Endometrial microvascular endothelial cells (primary cell): ENCODE results near the gene KRAS. TPM values are rescaled to one million over a fixed set of nuclear protein-coding genes. Genes with fewer than 3 reads are reported as not detected.
"Not testable (repeated sequence)": the region's sequence is repeated elsewhere in the genome, so short reads cannot be mapped to it uniquely, and the experiment has no call there.

Experiments
- in situ Hi-C: cut with HindIII; loops from 2 replicates; pipeline ENCODE4 v1.10.0; 2017; ENCODE audit warnings: low sequenced_read_pairs, low pct_unique_long_range_greater_than_20kb; ENCODE audit errors: inconsistent ontology term
- total RNA-seq: library from RNA; depleted of rRNA; stranded (reverse); fragments of >200 nt; gene quantifications from one replicate; pipeline ENCODE4 v1.2.3, GENCODE V29; 2015; ENCODE audit errors: inconsistent ontology term

The KRAS gene
- 16.6 TPM for total RNA-seq

DNA sequence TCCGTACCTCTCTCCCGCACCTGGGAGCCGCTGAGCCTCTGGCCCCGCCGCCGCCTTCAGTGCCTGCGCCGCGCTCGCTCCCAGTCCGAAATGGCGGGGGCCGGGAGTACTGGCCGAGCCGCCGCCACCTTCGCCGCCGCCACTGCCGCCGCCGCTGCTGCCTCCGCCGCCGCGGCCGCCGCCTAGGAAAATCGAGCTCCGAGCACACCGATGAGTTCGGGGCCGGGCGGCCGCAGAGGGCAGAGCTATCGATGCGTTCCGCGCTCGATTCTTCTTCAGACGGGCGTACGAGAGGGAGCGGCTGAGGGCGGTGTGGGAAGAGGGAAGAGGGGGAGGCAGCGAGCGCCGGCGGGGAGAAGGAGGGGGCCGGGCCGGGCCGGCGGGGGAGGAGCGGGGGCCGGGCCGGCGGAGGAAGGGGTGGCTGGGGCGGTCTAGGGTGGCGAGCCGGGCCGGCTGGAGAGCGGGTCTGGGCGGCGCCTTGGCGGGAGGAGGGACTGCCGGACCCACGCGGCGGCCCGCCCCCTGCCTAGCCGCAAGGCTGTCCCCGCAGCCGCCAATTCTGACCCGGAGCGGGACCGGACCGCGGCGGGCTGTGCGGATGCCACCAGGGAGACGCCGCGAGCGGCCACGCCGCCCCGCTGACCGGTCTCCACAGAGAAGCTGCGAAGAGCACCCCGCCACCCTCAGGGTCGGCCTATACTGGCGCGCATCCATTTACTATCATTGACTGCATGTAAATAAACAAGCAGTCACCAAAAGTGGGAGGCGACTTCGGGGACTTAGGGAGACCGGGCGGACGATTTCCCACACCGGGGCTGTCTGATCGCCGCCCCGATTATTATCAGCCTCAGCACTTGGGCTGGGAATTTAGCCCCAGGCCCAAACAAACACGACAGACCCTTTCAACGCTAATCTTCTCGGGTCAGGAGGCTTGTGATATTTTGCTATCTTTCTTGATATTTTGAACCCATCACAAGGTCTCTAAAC lies at the start of gene KRAS:
Gene KRAS (minus strand): TSS at position 186 of the 987 bp plus-strand sequence.
- in situ Hi-C loops, result no loop called here

DNA sequence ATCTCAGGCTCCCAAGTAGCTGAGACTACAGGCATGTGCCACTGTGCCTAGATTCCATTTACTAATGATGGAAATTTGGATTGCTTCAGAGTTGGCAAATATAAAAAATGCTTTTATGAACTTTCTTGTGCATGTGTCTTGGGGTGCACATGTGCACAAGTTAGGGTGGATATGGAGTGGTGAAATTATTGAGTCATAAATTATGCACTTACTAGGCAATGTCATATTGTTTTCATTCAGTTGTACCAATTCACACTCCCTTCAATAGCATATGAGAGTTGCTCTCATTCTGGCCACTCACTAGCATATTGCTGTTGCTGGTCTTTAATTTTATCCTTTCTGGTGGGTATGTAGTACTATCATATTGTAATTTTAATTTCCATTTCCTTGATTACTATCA lies 45.7 kb upstream of the KRAS start:
- in situ Hi-C loops, result no loop called here

DNA sequence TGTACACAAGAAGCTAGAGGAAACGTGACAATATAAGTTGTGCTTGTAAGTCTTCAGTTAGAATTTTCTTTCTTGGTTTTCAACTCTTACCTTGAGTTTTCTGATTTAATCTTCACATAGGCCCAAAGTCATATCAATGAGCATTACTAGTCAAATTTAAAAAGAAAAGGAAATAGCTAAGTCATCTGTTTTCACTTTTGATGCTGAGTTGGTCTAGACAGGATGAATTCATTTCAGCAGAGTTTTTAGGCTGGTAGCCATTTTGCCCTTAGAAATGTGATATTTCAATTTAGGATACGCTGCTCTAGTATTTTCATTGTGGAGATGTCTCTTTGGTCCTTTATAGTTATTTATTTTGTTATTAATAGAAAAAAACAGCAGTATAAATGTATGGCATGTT lies 44.6 kb upstream of the KRAS start:
- in situ Hi-C loops, result no loop called here

DNA sequence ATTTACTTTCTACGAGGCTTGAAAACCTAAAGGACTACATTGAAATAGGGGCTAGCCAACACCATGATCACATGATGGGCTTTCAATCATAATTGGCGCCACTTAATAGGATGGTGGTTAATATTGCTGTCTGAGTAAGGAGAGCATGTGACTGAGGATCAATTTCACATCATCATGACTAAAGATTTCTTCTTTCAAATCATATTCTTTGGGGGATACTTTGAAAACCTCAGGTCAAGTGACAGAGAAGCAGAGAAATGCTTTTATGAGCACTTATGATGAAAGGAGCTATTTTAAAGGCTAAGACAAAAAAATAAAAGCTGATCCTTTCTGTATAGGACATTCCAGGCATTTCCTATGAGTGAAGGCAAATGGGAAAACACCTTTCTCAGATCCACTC lies 42.9 kb upstream of the KRAS start:
- in situ Hi-C loops, result no loop called here

DNA sequence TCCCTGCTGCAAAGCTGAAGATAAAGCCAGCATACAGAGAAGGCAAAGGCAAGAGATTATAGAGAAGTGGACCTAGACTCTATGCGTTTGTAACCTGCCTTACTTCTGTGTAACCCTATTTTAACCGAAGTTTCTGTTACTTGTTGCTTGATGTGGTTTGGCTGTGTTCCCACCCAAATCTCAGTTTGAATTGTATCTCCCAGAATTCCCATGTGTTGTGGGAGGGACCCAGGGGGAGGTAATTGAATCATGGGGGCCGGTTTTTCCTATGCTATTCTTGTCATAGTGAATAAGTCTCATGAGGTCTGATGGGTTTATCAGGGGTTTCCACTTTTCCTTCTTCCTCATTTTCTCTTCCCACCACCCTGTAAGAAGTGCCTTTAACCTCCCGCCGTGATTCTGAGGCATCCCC lies 42.1 kb upstream of the KRAS start:
- in situ Hi-C loops, result not testable (repeated sequence)

DNA sequence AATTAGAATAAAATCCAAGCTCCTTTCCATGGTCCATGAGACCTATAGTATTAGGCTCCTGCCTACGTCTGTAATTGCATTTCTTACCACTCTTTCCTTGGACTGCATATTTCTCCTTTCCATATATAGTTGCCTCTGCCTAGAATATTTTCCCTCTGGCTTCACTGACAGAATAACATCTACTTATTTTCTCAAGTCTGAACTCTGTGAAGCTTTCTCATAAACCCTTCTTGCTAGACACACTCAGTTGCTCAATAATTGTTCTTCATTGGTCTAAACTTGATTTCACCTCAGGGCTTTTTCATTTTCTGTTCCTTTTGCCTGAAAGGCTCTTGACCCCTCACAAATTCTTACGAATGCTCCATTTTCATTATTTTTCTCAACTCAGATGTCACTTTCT lies 36.9 kb upstream of the KRAS start:
- in situ Hi-C loops, result no loop called here

DNA sequence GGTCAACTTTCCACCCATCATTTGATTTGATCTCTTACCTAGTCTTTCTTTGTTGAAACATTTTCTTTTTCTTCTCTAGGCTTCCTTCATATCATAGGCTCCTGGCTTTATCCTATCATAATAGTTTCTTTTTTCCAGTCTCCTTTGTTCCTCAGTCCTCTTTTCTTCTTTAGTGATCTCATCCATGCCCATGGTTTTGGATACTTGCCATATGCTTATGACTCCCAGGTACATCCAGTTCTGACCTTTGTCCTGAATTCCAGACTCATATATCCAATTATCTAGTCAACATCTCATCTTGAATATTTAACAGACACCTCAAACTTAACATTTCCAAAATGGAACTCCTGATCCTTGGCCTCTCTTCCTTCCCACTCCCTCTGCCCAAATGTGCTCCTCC lies 36.1 kb upstream of the KRAS start:
- in situ Hi-C loops, result no loop called here

DNA sequence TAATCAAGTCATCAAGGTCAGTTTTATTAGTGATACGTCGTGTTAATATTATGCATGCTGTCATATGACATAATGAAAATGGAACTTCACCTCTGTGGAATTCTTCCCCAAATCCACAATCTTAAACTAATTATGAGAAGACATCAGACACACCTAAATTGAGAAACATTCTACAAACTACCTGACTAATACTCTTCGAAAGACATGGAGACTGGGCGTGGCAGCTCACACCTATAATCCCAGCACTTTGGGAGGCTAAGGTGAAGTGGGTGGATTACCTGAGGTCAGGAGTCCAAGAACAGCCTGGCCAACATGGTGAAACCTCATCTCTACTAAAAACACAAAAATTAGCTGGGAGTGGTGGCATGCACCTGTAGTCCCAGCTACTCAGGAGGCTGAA lies 33.3 kb upstream of the KRAS start:
- in situ Hi-C loops, result no loop called here

DNA sequence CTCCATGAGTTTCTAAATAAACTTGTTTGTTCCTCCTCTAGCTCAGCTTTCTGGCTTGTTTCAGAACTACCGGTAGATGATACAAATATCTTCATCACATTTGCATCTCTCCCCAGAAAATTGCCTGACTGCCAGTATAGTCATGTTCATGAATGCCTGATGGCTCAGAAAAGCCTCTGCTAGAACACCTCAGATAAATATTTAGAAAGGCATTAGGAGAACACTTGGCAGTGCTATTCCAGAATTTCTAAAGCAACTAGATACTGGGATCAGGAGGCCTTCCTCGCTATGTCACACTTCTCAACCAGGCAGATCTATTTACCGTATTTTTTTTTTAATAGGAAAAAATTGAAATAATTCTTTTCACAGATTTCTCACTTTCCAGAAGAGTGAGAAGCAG lies 32.3 kb upstream of the KRAS start:
- in situ Hi-C loops, result no loop called here

DNA sequence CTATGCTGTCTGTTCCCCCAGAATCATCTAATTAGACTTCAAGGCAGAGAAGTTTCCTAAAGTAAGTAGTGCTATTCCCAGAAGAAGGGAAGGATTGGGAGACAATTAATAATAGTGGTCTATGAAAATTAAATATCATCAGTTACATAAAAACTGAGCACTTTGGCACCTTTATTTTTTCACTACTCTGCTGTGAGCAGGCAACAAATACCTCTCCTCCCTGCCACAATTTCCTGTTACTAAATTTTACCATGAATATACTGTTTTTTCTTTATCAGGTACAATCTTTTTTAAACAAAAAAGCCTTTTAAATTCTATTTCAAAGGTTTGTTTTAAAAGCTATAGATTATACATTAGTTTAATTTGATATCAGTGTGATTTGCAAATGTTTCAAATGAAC lies 29.4 kb upstream of the KRAS start:
- in situ Hi-C loops, result no loop called here

DNA sequence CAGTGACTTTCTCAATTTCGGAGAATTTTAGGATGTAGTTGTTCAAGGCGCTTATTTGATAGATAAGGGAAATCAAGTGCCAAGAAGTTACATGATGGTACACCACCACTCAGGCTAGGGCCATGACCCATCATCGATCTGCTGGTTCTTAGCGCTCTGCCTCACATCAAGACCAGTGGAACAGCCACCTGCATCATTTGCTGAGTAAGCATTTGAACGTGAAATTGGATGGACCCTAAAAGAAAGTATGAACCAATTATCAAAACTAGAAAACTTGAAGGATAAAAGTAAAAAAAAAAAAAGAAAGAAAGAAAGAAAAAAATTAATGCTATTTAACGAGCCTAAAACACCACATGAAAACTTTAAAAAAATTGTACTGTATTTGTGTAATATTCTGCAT lies 27.5 kb upstream of the KRAS start:
- in situ Hi-C loops, result no loop called here

DNA sequence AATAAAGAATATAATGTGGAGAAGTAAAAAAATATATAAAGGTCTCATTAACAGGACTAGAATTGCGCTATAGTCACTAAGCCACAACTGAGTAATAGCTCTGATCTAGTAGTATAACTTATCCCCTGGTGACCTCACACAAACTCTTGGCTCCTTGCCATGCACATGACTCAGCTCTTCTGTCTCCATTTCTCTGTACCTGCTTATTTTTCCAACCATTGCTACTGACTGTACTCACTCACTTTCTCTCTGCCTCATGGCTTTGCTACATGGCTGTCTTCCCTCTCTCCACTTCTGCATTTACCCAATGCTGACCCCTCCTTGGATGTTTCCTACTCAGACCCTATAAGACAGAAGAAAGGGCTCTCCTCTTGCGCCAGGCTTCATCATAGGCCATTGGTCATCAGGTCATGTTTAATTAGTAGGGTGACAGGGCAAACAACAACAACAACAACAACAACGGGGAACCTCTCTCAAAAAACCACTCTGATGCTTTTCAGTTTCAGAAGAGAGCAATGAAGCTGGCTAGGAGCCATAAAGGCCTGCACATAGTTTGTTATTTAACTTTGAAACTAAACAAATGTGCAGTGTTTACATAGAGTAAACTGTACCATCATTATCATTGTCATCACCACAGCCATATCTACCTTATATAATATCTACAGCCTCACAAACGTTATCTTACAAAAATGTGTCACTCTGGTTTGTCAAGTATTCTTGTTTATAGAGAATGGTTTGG lies 25.6 kb upstream of the KRAS start:
- in situ Hi-C loops, result no loop called here

DNA sequence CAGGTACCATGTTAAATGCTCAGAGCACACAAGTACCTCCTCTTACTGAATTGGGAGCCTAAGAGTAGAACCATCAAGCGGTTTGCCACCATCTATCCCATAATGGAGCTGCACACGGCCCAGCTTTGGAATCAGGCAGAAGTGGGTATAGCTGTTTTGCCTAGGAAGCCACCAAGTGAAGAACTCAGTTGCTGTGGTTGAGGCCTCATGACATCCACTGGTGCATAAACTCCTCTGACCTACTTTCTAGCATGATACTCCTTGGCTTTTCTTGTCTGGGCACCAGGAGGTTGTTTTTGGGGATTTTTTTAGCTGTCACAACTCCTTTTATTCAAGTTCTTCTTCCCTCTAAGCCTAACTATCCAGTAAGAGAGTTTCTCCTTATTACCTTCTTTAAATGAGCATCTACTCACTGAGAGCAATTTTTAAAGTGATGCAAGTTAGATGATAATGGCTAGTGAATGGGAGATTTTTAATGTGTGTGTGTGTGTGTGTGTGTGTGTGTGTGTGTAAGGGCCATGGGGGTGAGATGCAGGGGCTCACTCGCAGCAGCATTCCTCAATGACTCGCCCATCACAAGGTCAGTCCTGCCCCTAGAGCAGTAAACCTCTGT lies 20.9 kb upstream of the KRAS start:
- in situ Hi-C loops, result no loop called here

DNA sequence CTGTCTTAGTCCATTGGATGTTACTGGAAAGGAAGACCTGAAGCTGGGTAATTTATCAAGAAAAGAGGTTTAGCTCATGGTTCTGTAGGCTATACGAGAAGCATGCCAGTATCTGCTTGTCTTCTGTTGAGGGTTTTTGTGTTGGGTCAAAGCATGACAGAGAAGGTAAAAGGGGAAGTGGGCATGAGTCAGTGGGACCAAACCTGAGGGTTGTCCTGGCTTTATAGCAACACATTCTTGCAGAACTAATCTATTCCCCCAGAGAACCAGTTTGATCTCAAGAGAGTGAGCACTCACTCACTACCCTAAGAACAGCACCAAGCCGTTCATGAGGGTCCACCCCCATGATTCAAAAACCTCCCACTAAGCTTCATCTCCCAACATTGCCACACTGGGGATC lies 19.0 kb upstream of the KRAS start:
- in situ Hi-C loops, result no loop called here

DNA sequence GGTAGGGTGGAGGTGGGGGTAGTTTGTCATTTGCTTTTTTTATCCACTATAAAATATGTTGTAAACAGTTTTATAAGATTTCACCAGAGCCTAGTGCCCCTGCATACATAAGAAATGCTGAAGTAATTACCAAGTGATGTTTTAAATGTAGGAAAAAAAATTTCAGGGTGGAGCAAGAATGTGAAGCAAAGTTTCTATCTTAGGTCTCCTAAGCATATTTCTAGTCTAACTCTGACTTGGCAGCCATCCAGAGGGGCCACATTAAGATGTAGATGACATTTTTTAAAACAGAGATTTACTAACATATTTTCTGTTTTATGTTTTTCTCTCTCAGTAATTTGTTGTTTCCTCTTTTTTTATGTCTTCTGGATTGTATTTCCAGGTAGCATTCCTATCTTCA lies 15.8 kb upstream of the KRAS start:
- in situ Hi-C loops, result no loop called here

DNA sequence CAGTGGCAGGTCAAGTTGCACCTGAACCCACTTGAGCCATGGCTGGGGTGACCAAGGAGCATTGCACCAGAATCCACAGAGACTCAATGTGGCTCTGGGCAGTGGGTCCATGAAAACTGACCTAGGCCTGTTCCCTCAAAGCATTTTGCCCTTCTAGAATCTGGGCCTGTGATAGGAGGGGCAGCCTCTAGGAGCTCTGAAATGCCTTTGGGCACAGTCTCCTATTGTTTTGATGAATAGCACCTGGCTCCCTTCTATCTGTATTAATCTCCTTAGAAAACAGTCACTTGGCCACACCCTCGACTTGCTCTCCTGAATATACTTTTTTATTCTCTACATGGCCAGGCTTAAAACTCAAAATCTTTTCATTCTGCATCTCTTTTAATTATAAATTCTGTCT lies 14.1 kb upstream of the KRAS start:
- in situ Hi-C loops, result no loop called here

DNA sequence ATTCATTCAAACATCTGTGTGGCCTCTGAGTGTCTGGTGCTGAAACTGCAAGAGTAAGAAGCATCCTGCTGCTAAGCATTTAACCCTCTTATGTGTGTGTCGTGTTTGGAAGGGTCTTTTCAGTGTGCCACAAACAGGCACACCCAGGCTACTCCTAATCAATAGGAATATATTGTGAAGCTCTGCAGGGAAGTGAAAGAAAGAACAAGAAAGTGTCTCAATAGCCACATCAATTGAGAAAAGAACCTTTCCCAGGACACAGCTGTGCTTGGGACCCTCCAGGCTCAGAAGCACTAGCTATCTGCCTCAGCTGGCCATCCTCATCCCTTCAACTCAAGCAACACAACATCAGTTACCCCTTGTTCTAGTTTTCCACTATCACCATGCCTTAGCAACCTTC lies 13.4 kb upstream of the KRAS start:
- in situ Hi-C loops, result no loop called here

DNA sequence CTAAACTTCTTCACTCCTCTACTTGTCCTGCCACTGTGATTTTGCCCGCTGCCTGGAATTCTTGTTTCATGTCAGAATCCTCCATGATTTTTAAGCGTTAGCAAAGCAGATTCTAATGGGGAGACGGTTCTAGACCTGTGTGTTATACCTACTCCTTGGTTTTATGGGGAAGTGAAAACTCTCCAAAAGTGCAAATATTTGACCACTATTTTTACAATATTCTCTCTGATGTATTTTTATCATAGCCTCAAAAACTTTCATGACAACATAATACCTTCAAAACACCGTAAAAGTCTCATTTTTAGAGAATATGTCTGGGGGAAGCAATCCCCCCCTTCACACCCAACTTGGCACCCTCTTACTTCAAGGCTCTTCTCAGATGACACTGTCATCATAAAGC lies 12.9 kb upstream of the KRAS start:
- in situ Hi-C loops, result no loop called here

DNA sequence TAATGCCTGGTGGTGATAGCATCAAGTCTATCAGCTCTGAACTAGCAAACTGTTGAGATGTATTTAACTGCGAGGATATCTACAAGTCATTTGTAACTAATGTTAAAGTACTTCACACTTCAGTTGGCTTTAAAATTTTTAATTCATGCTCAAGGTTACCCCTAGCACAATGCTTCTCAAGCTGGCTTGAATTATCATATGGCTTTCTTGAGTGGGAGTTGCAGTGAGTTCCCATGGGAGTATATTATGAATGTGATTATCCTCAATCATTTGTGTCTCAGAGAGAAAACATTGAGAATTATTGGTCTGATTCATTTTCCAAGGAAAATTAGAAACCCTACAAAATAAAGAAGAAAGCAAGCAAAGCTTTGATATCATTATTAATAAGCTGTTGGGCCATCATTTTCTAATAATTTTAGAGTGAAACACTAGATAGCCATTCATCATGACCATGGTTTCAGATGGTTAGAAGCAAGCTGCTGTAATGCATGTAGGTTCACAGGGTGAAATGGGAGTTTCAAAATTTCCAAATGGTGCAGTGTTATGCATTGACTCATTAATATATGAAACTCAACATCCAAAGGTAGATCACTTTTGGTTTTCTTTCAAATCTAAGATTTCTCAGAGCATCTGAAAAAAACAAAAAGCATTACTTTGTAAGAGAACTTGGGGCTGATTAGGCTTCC lies 11.8 kb upstream of the KRAS start:
- in situ Hi-C loops, result no loop called here
